Stimulated activated CD4-positive, alpha-beta T cell treated with anti-CD3 and anti-CD28 coated beads, Interleukin-1b, Interleukin-23, amount 100 ng/mL, for 24 hours (primary cell): ENCODE measurements around the gene ERBIN.
"Not testable (repeated sequence)": the region's sequence is repeated elsewhere in the genome, so short reads cannot be mapped to it uniquely, and the experiment has no call there.

Experiments
- DNase-seq, 4 experiments: peaks; one replicate each; pipeline ENCODE4 v3.0.0-alpha.2; 2020; ENCODE audit warnings: low read depth in 4 of 4, low spot score in 1 of 4

Gene ERBIN

DNA sequence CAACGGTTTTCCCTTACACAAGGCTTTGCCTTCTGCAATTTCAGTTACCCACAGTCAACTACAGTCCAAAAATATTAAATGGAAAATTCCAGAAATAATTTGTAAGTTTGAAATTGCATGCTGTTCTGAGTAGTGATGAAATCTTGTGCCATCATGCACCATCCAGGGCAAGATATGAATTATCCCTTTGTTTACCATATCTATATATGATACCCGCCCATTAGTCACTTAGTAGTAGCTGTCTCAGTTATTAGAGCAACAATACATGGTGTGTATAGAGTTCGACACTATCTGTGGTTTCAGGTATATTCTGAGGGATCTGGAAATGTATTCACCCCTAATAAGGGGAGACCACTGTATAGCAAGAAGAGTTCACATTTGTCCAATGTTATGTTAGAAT lies 29.4 kb downstream of the ERBIN start:
- DNase-seq: no peak

DNA sequence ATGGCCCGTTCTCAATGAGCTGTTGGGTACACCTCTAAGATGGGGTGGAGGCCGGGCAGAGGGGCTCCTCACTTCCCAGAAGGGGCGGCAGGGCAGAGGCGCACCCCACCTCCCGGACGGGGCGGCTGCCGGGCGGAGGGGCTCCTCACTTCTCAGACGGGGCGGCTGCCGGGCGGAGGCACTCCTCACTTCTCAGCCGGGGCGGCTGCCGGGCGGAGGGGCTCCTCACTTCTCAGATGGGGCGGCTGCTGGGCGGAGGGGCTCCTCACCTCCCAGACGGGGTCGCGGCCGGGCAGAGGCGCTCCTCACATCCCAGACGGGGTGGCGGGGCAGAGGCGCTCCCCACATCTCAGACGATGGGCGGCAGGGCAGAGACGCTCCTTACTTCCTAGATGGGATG lies 31.3 kb downstream of the ERBIN start:
- DNase-seq: not testable (repeated sequence)

DNA sequence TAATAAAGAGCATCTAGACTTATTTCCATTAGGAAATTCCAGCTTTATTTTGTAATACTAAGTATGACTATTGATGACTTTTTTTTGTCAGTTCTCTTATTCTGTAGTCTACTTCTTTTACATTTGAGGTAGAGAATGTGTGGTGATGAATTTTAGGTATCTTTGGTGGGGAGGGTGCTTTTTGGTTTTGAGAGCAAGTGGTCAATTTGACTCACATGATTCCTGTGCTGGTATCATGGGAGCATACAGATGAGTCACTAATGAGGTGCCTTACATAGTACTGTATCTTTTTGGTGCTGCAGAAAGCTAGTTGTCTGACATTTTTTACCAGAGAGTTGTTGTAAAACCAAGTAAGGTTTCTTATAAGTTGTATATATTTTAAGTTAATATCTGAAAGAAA lies 35.3 kb downstream of the ERBIN start:
- DNase-seq: no peak

DNA sequence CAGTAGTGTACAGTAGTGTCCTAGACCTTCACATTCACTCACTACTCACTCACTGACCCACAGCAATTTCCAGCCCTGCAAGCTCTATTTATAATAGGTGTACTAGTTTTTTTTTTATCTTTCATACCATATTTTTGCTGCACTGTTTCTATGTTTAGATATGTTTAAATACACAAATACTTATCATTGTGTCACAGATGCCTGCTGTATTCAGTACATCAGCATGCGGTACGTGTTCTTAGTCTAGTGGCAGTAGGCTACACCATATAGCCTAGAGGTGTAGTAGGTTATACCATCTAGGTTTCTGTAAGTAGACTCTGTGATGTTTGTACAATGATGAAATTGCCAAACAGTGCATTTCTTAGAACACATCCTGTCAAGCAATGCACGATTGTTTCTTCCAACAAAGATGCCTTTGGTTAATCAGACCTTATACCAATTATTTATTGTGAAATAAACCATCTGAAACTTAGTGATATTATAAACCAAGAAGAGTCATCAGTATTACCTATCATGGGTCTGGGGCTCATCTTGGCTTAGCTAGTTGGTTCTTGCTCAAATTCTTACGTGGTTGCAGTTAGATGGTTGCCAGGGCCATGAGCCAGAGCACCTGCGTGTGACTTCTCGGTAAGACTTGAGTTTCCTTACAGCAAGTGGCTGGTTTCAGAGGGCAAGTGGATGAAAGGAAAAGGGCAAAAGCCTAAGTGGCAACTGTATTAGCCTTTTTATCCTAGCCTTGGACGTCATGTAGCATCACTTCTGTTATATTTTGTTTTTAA lies 41.1 kb downstream of the ERBIN start:
- no peak for DNase-seq

DNA sequence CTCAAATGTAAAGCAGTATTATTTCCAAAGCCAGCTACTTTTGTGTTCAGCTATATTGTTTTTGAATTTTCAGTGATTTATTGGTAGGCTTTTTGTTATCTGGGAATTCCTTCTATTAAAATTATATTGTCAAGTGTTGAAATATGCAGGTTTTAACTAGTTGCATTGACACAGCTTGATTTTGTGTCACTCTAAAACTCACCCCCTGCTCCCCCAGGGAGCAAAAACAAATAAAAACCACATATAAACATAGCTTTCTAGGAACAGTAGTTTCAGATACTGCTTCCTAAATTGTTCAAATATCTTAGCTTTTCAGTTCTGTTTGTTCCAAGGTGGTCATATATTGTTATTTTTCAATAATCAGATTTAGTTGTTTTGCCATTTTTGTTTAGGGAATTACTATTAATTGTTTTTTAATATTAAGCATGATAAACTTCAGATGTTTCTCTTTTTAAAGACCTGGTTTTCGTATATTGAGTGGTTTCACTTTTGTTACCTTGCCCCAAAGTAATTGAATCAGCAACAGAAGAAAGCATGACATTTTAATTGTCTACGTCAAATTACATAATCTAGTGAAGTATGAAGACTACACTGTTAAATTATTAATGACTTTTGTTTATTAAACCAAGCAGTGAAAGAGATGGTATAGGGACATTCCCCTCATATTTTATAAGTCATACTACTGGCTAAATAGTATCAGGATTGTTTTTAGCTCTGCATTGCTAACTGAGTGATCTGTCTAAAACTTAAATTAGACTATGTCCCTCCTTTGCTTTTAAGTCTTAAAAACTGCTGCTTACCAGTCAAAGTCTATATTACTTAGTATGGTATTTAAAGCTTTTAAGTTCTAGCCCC lies 43.4 kb downstream of the ERBIN start:
- DNase-seq: no peak

DNA sequence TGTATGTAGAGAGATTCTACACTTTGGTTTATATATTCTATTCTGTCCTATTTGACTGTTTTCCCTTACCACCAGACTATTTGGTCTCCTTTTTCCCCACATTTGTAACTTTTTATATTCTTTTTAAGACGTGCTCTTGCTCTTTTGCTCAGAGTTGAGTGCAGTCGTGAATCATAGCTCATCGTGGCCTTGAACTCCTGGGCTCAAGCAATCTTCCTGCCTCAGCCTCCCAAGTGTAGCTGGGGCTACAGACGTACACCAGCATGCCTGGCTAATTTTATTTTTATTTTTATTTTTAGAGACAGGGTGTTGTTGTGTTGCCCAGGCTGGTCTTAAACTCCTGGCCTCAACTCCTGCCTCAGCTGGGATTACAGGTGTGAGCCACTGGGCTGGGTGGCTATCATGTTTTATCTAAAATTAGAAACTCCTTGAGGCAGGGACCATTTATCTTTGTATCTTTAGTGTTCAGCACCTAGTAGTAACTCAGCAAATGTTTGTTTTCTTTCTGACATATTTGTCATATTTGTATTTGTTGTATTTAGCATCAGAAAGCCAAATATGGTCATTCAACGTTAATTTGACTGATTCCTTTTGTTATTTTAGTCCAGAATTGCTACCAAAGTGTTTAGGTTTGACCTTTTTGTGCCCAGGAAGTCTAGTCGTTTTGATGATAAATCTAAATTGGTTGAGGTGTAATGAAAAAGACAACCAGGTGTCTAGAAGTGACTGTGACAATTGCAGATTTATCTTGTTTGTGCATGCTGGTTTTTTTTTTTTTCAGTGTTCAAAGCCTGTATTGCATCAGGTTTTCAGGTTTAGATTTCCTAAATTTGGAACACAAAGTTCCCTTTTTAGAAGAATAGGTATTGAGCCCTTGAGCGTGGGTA lies 44.3 kb downstream of the ERBIN start:
- no peak for DNase-seq

DNA sequence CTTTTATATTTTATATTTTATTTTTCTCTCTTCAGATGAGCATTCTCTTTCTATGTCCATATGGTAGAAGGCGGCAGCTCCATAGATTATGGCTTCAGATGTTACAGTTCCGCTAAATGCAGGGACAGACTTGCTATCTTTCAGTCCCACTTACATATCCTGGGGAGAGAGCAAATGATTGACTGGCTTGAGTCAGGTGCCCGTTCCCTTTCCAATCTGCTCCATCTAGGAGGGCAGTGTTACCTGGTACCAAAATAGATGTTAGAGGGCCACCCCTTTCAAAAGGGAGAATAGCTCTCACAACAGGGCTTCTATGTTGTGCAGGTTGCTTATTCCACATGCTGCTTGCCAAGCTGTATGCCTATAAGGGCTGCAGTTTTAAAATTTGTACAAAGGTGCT lies 45.3 kb downstream of the ERBIN start:
- no peak for DNase-seq

DNA sequence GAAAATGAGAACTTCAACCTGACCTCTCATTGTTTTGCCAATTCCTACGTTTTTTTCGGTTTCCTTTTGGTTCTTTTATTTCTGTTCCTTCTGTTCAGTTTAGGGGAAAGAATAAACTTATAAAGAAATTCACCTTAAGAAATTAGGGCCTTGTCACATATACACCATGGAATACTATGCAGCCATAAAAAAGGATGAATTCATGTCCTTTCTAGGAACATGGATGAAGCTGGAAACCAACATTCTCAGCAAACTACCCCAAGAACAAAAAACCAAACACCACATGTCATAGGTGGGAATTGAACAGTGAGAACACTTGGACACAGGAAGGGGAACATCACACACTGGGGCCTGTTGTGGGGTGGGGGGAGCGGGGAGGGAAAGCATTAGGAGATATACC lies 46.5 kb downstream of the ERBIN start:
- DNase-seq: not testable (repeated sequence)

DNA sequence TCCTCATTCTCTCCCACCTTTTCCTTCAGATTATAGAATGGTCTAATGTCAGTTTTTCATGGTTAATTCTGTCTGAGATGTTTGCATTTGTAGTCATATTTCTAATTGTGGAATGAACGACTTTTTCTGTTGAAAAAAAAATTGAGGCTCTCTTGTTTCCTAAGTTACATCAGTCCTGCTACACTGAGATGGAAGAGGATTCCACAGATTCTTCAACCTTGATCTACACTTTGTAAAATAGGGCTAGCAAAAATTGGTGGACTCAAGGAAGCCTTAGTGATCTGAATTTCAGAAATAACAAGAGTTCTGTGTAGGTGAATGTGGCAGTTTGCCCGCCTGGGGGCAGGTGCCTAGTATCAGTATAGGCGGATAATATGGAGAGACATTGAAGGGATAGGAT lies 51.9 kb downstream of the ERBIN start:
- DNase-seq: no peak

DNA sequence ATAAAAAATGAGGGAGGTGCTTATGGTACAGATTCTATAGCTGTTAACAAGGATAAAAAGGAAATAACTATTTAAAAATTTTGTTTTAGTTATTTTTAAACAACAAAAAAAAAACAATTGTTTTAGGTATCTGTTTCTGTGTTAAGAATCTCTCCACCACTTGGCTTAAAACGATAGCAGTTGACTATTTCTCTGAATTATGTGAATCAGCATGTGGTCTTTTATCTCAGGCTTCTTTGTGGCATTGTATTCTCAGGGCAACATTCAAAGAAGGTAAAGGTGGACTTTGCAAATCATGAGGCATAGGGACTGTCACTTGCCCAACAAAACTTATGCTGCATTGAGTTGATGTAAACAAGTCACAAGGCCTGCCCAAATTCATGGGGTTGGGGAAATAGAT lies 55.2 kb downstream of the ERBIN start:
- no peak for DNase-seq

DNA sequence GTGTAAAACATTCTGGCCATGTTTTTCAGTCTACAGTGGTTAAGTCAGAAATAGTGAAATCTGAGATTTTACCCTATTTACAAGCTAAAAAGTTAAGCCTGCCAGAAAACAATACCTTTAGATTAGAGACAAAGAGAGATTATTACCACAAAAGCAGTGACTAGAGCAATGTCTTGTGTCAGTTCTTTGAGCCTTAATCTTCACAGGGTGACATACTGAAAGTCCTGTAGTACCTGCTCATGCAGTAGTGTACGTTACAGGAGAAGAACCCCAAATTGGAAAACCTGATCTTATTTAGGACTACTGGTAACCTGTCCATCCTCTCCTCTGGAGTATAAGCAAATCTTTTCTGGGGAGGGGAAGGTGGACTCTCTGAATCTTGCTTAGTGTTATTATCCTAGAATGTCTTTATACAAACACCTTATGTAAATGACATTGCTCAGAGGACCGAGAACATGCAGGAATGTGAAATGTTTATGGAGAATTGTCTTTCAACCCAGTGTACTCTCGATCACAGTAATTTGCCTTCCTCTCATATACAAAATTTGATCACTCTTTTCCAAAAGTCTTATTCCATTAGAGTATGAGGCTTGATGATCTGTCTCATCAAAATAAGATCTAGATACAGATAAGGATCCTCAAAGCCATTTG lies 55.7 kb downstream of the ERBIN start:
- DNase-seq: no peak

DNA sequence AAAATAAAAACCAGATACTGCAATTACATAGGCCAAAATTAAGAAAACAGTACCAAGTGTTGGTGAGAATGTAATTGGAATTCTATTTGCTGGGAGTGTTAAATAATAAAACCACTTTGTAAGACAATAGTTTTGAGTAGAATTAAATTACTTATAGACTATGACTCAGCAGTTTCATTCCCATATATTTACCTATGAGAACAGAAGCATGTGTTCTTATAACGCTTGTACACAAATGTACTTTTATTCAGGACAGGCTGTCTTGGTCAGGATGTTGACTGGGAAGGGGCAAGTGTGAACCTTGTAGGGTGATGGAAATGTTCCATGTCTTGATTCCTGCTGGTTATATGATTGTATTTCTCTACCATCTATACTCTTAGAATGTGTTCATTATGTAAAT lies 56.3 kb downstream of the ERBIN start:
- no peak for DNase-seq

DNA sequence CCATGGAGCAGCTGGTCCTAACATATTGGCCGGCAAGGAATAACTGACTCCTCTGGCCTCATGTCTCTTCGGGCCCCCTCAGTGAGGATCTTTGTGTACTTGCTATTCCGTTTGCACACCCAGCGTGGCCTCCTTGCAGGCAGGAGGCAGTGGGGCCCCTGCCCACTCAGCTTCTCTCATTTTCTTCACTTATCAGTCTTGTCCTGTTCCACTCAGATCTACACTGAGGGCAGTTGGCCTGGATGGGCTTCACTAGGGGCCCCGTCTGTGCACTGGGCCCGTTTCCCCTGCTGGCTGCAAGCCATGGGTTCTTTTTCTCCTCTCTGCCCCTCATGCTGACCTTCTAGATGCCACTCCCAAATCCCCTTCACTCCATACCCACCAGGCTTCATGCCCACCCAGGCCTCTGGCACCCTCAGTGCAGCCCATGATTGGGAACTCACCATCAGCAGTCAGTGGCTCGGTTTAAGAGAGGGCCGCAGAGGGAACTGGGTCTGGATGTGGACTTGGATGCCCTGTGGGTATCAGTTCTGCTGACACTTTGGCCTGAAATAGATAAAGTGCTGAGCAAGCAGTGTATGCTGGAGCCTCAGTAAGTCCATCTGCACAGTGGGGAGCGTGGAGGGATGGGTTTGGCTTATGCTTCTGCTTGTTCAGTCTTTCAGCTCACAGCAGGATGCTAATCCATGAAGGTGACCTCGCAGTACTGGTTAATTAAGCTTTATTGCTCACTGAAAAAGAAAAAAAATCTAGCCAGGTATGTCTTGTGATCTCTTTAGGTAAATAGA lies 57.9 kb downstream of the ERBIN start:
- DNase-seq: no peak

DNA sequence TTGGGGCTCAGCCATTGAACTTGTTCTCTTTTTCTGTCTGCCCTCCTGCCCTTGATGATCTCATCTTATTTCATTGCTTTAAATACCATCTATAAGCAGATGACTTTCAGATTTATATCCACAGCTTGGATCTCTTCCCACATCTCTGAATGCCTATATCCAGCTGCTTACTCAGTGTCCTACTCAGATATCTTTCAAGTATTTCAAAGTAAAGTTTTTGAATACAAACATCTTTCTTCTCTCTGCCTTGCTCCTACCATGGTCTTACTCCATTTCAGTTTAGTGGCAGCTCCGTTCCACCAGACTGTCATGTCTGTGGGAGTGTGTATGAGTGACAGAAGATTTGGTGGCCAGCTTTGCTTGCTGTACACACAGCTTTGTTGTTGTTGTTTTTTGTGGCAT lies 59.7 kb downstream of the ERBIN start:
- DNase-seq: no peak

DNA sequence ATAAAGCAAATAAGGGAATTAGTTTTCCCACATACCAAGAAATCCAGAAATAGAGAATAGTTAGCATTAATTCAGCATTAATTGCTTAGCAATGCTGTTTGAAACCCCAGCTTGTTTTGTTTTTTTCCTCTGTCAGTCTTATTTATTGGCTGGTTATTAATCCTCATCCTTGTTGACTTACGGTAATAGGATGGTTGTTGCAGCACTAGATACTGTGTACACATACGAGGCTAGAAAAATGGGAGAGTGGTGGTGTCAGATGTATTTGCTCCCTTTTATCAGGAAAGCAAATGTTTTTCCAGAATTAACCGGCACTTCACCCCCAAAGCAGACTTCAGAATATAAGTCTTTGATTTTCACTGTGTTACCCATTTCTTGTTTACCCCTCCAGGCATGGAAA lies 60.4 kb downstream of the ERBIN start:
- DNase-seq: no peak

DNA sequence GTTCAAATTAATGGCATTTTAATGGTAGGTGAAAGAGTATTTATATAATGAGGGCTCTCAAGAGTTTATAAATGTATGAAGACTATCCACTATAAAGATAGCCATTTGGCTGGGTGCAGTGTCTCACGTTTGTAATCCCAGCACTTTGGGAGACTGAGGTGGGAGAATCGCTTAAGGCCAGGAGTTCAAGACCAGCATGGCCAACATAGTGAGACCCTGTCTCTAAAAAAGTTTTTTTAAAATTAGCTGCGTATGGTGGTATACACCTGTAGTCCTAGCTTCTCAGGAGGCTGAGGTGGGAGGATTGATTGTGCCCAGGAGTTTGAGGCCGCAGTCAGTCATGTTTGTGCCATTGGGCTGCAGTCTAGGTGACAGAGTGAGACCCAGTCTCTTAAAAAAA lies 61.6 kb downstream of the ERBIN start:
- DNase-seq: no peak

DNA sequence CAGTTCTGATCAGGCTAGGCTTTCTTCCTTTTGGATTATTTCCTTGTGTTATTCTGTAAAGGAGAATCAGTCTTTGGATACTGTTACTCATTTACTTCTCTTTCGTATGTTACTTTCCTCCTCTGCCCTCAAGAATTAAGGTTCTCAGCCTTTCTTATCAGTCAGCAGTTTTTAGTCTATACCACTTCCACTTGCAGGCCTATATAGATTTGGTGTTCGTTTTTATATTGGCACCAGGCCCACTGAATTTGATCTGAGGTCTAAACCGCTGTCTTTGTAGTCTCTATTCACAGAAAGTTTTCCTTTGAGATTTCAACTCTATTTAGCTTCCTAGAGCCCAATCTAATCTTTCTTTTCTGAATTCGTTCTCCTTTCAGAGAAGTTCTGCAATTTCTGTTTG lies 62.8 kb downstream of the ERBIN start:
- no peak for DNase-seq

DNA sequence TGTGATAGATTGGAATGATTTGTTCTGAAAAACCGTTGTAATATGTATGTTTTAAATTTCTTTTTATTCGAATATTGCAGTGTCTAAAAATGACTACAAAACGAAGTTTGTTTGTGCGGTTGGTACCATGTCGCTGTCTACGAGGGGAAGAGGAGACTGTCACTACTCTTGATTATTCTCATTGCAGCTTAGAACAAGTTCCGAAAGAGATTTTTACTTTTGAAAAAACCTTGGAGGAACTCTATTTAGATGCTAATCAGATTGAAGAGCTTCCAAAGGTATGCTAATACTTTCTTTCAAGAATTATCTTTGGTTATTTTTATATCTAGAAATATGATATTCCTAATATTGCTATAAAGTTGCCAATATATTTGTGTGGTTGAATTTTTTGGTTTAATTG lies 66.3 kb downstream of the ERBIN start:
- DNase-seq: no peak

DNA sequence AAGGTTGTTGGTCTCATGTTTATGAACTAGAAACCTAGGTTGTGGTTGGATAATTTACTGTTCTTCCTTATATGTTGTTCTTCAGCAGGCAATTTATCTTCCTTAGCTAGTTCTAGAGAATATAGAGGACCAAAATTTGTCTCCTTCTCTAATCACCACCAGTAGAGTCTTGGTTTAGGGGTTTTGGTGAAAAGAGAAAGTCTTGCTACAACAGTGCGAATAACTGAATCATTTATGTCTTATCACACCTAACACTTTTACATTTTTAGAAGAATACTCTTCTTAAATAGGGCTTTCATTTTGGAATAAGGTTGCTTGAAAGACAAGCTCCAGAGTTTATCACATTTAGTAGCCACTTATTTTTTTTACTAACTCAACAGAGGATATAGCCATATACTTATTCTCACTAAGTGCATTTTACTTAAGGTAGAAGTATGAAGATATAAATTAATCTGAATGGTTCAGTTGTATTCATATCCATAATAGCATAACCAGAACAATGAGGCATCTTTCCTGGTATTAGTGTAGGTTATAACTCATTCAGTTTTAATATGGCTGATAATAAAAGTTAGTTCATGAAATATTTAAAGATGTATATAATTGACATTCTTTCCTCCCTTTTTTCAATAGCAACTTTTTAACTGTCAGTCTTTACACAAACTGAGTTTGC lies 67.9 kb downstream of the ERBIN start:
- no peak for DNase-seq
